ENCODE results near the gene UBE2QL1. TPM values are rescaled to one million over a fixed set of nuclear protein-coding genes. Genes with fewer than 3 reads are reported as not detected.

Gene UBE2QL1
- total RNA-seq, 1 donor from 2014 or later, result not detected

GRCh38 chr5:6488021-6488420 is 39.4 kb downstream of the UBE2QL1 start:
- TF ChIP-seq CTCF (conservative IDR thresholded peaks at IDR 0.05; ENCODE audit: low read depth, low read length), result no peak
- no peak for DNase-seq (ENCODE audit: low read depth)

DNA sequence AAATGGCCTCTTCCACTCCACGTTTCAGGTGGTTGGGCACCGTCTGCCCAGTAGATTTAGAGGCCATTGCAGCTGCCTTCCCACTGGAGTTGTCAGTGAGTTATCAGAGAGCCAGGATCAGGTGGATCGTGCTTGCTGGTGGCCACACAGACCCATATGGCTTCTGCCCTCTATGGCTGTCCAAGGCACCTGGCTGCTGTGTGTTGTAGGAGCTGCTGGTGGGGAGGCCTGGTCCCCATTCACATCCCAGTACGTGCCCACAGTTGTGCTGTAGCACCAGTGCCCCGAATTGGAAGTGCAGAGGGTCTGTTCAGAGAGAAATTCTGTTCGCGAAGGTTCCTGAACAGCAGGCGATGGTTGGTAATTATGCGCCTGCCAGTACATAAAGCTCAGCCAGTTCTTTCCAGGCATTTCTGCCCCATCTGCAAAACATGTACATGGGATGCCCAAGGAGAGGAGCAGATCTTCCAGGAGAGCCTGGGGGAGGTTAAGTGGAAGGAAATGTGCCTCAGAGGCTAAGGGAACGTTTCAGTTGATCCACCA is 41.1 kb downstream of the UBE2QL1 start:
- H3K4me3 ChIP-seq (ENCODE audit: low read depth, low read length), result no peak overlapping the region
- TF ChIP-seq CTCF (conservative IDR thresholded peaks at IDR 0.05; ENCODE audit: low read depth, low read length), result no peak
- DNase-seq (ENCODE audit: low read depth), result no peak

More at GRCh38 chr5:6488021-6488420, 39.4 kb downstream of the UBE2QL1 start:
- no peak overlapping the region for H3K4me3 ChIP-seq (ENCODE audit: low read depth, low read length)

DNA sequence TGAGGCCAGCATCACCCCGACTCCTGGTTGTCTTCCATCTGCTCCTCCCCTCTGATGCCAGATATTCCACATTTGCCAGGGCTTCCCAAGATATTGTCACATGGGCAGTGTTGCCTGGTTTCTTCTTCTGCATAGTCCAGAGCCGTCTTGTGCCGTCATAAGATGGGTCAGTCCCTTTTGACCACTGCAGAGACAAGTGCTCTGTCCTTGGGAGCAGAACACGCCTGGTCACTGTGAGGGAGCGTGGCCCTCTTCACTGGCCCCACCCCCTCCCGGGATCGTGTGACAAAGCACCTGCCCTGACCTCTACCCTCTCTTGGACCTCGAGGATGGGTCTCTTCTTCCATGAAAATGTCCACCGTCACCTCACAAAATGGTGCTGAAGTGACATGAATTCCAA is 41.6 kb downstream of the UBE2QL1 start:
- TF ChIP-seq CTCF (conservative IDR thresholded peaks at IDR 0.05; ENCODE audit: low read depth, low read length), result no peak
- H3K4me3 ChIP-seq (ENCODE audit: low read depth, low read length), result no peak overlapping the region
- no peak for DNase-seq (ENCODE audit: low read depth)

GRCh38 chr5:6490693-6491092 is 42.0 kb downstream of the UBE2QL1 start:
- H3K4me3 ChIP-seq (ENCODE audit: low read depth, low read length), result no peak overlapping the region
- TF ChIP-seq CTCF (conservative IDR thresholded peaks at IDR 0.05; ENCODE audit: low read depth, low read length), result no peak
- no peak for DNase-seq (ENCODE audit: low read depth)

GRCh38 chr5:6491196-6491918 is 42.7 kb downstream of the UBE2QL1 start:
- no peak for DNase-seq (ENCODE audit: low read depth)
- no peak for TF ChIP-seq CTCF (conservative IDR thresholded peaks at IDR 0.05; ENCODE audit: low read depth, low read length)
- H3K4me3 ChIP-seq (ENCODE audit: low read depth, low read length), result no peak overlapping the region

DNA sequence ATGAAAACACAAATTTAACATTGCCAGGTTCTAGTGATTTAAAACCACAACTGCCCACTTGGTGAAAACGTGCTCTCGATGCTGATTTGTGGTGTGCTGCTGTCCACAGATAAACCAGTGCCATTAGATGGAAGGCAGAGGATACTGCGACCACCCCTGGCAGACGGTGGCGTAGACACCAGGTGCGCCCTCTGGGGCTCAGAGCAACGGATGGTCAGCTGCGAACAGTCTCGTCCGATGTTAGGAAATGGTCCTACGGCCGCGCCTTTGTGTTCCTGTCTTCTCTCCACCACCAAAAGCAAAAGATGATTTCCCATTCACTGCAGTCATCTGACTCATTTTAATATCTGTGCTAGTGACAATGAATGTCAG is 43.2 kb downstream of the UBE2QL1 start:
- no peak for TF ChIP-seq CTCF (conservative IDR thresholded peaks at IDR 0.05; ENCODE audit: low read depth, low read length)
- no peak overlapping the region for H3K4me3 ChIP-seq (ENCODE audit: low read depth, low read length)
- no peak for DNase-seq (ENCODE audit: low read depth)

DNA sequence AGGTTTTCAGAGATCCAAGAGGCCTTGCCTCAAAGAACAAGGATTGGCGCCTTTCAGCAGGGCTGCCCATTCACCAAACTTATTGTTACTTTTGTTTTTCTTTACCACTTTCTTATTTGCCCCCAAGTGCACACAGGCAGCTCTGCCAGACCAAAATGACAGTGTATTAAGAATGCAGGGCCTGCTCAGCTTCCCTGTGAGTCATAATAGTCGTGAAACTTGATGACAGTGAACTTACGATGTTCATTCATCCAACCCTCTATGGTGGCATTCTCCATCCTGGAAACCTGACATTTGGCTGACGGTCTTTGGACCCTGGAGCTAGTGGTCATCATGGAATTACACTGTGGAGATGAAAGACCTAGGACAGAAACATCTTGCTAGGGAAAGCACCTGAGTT is 44.3 kb downstream of the UBE2QL1 start:
- no peak for TF ChIP-seq CTCF (conservative IDR thresholded peaks at IDR 0.05; ENCODE audit: low read depth, low read length)
- no peak overlapping the region for H3K4me3 ChIP-seq (ENCODE audit: low read depth, low read length)
- no peak for DNase-seq (ENCODE audit: low read depth)
